Smooth muscle cell (in vitro differentiated cells): ENCODE data around the gene GSC2. TPM values are rescaled to one million over a fixed set of nuclear protein-coding genes. Genes with fewer than 3 reads are reported as not detected.

Source experiments
- DNase-seq: peaks from one replicate; lab custom pipeline; 2025; ENCODE audit not compliant: unreplicated experiment; lab: John Stamatoyannopoulos, UW
- H2AFZ ChIP-seq: fragments of 200-600 bp; sonication (generic); 2 replicates; pipeline ENCODE4 v1.6.0; 2016; ENCODE audit warnings: antibody characterized with exemption, low read depth, mild to moderate bottlenecking
- H3F3A ChIP-seq: fragments of 200-600 bp; sonication (generic); 2 replicates; pipeline ENCODE4 v1.6.0; 2017; ENCODE audit warnings: antibody characterized with exemption, low read depth
- H3K27ac ChIP-seq: fragments of 200-600 bp; sonication (generic); 2 replicates; pipeline ENCODE4 v1.5.1; 2016; ENCODE audit warnings: low read depth, mild to moderate bottlenecking
- H3K27me3 ChIP-seq: fragments of 200-600 bp; sonication (generic); 2 replicates; pipeline ENCODE4 v1.6.1; 2016; ENCODE audit warnings: low read depth, mild to moderate bottlenecking
- H3K36me3 ChIP-seq: fragments of 200-600 bp; sonication (generic); 2 replicates; pipeline ENCODE4 v1.5.1; 2016; ENCODE audit warnings: low read depth
- H3K4me1 ChIP-seq: fragments of 200-600 bp; sonication (generic); 2 replicates; pipeline ENCODE4 v1.5.1; 2016; ENCODE audit warnings: low read depth
- H3K4me2 ChIP-seq: fragments of 200-600 bp; sonication (generic); 2 replicates; pipeline ENCODE4 v1.6.0; 2016; ENCODE audit warnings: mild to moderate bottlenecking
- H3K4me3 ChIP-seq: fragments of 200-600 bp; sonication (generic); 2 replicates; pipeline ENCODE4 v1.5.1; 2016; ENCODE audit warnings: mild to moderate bottlenecking
- H3K79me2 ChIP-seq: fragments of 200-600 bp; sonication (generic); 2 replicates; pipeline ENCODE4 v1.6.0; 2016; ENCODE audit warnings: low read depth, mild to moderate bottlenecking
- H3K9ac ChIP-seq: fragments of 200-600 bp; sonication (generic); 2 replicates; pipeline ENCODE4 v1.6.0; 2016; ENCODE audit warnings: low read depth
- H3K9me3 ChIP-seq: fragments of 200-600 bp; sonication (generic); replicated peaks from 2 replicates; pipeline ENCODE4 v1.5.1; 2016; ENCODE audit warnings: low read depth
- H4K20me1 ChIP-seq: fragments of 200-600 bp; sonication (generic); 2 replicates; pipeline ENCODE4 v1.6.0; 2016; ENCODE audit warnings: low read depth
- CTCF ChIP-seq: fragments of 200-600 bp; sonication (generic); IDR thresholded peaks from 2 replicates; pipeline ENCODE4 v1.5.1; 2017; ENCODE audit warnings: borderline replicate concordance, mild to moderate bottlenecking, antibody characterized with exemption; ENCODE audit not compliant: insufficient read depth, poor library complexity, severe bottlenecking
- WGBS: methylation state at CpG from one replicate; pipeline ENCODE4 v1.1.7; 2016; ENCODE audit warnings: low lambda C conversion rate; 5-methylcytosine and 5-hydroxymethylcytosine counted together
- polyA plus RNA-seq: library from polyadenylated mRNA; unstranded; fragments of >200 nt; fragmentation: Nextera tagmentation; extraction: Ambion mirVana; gene quantifications from 2 replicates; pipeline ENCODE4 v1.2.1, GENCODE V29; 2016
- total RNA-seq: library from RNA; depleted of rRNA; stranded (reverse); fragments of >200 nt; gene quantifications from 2 replicates; pipeline ENCODE4 v1.2.3, GENCODE V29; 2014

GSC2 gene
- total and polyA plus RNA-seq, 2 experiments from 2014 or later, result not detected

GRCh38 chr22:19139974-19140373, 10.1 kb downstream of the GSC2 start:
- Histone ChIP-seq H3K4me2 (no peak overlapping the region), H3K27ac (no peak overlapping the region), H3K36me3 (no peaks in the 10 kb centered on the region), H3K4me1 (no peaks in the 10 kb centered on the region), H4K20me1 (no peaks in the 10 kb centered on the region), H3F3A (no peaks in the 10 kb centered on the region), H3K27me3 (no peaks in the 10 kb centered on the region), H3K4me3 (no peak overlapping the region), H3K9me3 (no peaks in the 10 kb centered on the region), H3K79me2 (peaks cover 13% of the 10 kb centered on the region), H2AFZ (no peak overlapping the region), H3K9ac (no peak overlapping the region)
- no peak for TF ChIP-seq CTCF
- WGBS, result 100% methylated on average over 5 of the region's 5 CpGs
- DNase-seq, result no peak

- Histone ChIP-seq H3K9ac (no peak overlapping the region), H3K4me3 (no peak overlapping the region), H3F3A (no peaks in the 10 kb centered on the region), H3K4me1 (no peaks in the 10 kb centered on the region), H3K4me2 (no peak overlapping the region), H2AFZ (no peak overlapping the region), H3K36me3 (no peaks in the 10 kb centered on the region), H4K20me1 (no peaks in the 10 kb centered on the region), H3K27ac (no peak overlapping the region), H3K9me3 (no peaks in the 10 kb centered on the region), H3K27me3 (no peaks in the 10 kb centered on the region), H3K79me2 (peaks cover 8% of the 10 kb centered on the region)
- DNase-seq, result no peak
- 97% methylated on average over 9 of the region's 9 CpGs for WGBS
- TF ChIP-seq CTCF, result no peak
Observed at GRCh38 chr22:19139001-19139356, 11.1 kb downstream of the GSC2 start.

GRCh38 chr22:19138217-19139000, 11.7 kb downstream of the GSC2 start:
- H3K9me3 ChIP-seq, result no peaks in the 10 kb centered on the region
- no peak overlapping the region for H3K9ac ChIP-seq
- no peaks in the 10 kb centered on the region for H3F3A ChIP-seq
- H4K20me1 ChIP-seq, result no peaks in the 10 kb centered on the region
- DNase-seq, result no peak
- peaks cover 3% of the 10 kb centered on the region for H3K79me2 ChIP-seq
- no peaks in the 10 kb centered on the region for H3K4me1 ChIP-seq
- H2AFZ ChIP-seq, result no peak overlapping the region
- H3K4me2 ChIP-seq, result no peak overlapping the region
- no peaks in the 10 kb centered on the region for H3K27me3 ChIP-seq
- no peak overlapping the region for H3K27ac ChIP-seq
- no peak overlapping the region for H3K4me3 ChIP-seq
- H3K36me3 ChIP-seq, result no peaks in the 10 kb centered on the region
- TF ChIP-seq CTCF, result no peak
- WGBS, result 96% methylated on average over 15 of the region's 15 CpGs
